Endothelial cell of umbilical vein (primary cell): Measurements from ENCODE around the gene SLC1A4. TPM values are rescaled to one million over a fixed set of nuclear protein-coding genes. Genes with fewer than 3 reads are reported as not detected.

ENCODE experiments used
- BruUV-seq: library from RNA; stranded (reverse); fragments of 400-500 nt; replicated peaks from 2 replicates; lab custom pipeline; 2021; lab: Mats Ljungman, UMichigan
- CTCF ChIA-PET: fragments of 300-600, 350-600 bp; sonication (Branson Sonifier 250); formaldehyde crosslinking; loops from one replicate; lab custom pipeline; 2021; ENCODE audit warnings: antibody characterized with exemption, inconsistent platforms; lab: Charles Lee
- POLR2A ChIA-PET: fragments of 300-600, 350-600 bp; sonication (Branson Sonifier 250); formaldehyde crosslinking; loops from one replicate; lab custom pipeline; 2021; ENCODE audit warnings: antibody characterized with exemption, inconsistent platforms; lab: Charles Lee
- DNase-seq: peaks from one replicate; pipeline ENCODE4 v3.0.0-alpha.2; 2011; ENCODE audit warnings: low read depth, low spot score
- FAIRE-seq: peaks from 2 replicates; lab custom pipeline; 2011; peaks lifted over from hg19 to GRCh38; lab: Jason Lieb, UNC
- H2AFZ ChIP-seq: 2 replicates; pipeline ENCODE4 v1.6.0; 2012; ENCODE audit warnings: low read depth, low read length, control low read depth, inconsistent platforms
- H3K27ac ChIP-seq: 2 replicates; pipeline ENCODE4 v1.5.1; 2011; ENCODE audit warnings: low read depth, mild to moderate bottlenecking, control low read depth, low read length, moderate library complexity; ENCODE audit not compliant: insufficient read depth
- H3K27me3 ChIP-seq, 2 experiments: 2 replicates each; pipeline versions ENCODE4 v1.6.0 to v1.6.1; 2011; ENCODE audit warnings: low read length in 2 of 2, mixed read lengths in 1 of 2; ENCODE audit not compliant: control insufficient read depth in 2 of 2, insufficient read depth in 2 of 2
- H3K36me3 ChIP-seq, 2 experiments: 2 replicates in 1 of 2; 3 replicates in 1 of 2; pipeline ENCODE4 v1.5.1; 2011; ENCODE audit warnings: low read length in 2 of 2, mild to moderate bottlenecking in 1 of 2, moderate library complexity in 1 of 2; ENCODE audit not compliant: control insufficient read depth in 2 of 2, insufficient read depth in 2 of 2; ENCODE audit errors: extremely low read depth in 1 of 2
- H3K4me1 ChIP-seq: 3 replicates; pipeline ENCODE4 v1.5.1; 2011; ENCODE audit warnings: mild to moderate bottlenecking, low read length; ENCODE audit not compliant: control insufficient read depth, insufficient read depth; ENCODE audit errors: extremely low read depth
- H3K4me2 ChIP-seq: 2 replicates; pipeline ENCODE4 v1.6.1; 2011; ENCODE audit warnings: low read length, control low read depth, mixed read lengths; ENCODE audit not compliant: insufficient read depth
- H3K4me3 ChIP-seq, 3 experiments: fragments of 200-600 bp in 1 of 3; sonication (generic), shearing (Covaris generic) in 1 of 3; replicated peaks in 1 of 3; 2 replicates each; pipeline ENCODE4 v1.5.1; 2011 to 2016; ENCODE audit warnings: control low read depth in 3 of 3, low read length in 3 of 3, mild to moderate bottlenecking in 2 of 3, inconsistent platforms in 1 of 3, low read depth in 1 of 3, moderate library complexity in 1 of 3; ENCODE audit not compliant: insufficient read depth in 1 of 3
- H3K79me2 ChIP-seq: 2 replicates; pipeline ENCODE4 v1.6.0; 2012; ENCODE audit warnings: low read length, inconsistent platforms; ENCODE audit not compliant: control insufficient read depth, insufficient read depth
- H3K9ac ChIP-seq: replicated peaks from 2 replicates; pipeline ENCODE3; 2011; ENCODE audit warnings: low read length, control low read depth; ENCODE audit not compliant: insufficient read depth; ENCODE audit errors: extremely low read depth
- H3K9me1 ChIP-seq: replicated peaks from 3 replicates; pipeline ENCODE4 v1.6.0; 2011; ENCODE audit warnings: mild to moderate bottlenecking, low read length; ENCODE audit not compliant: control insufficient read depth, insufficient read depth; ENCODE audit errors: extremely low read depth
- H3K9me3 ChIP-seq: replicated peaks from 2 replicates; pipeline ENCODE4 v1.5.1; 2012; ENCODE audit warnings: low read length, inconsistent platforms; ENCODE audit not compliant: control insufficient read depth, insufficient read depth
- H4K20me1 ChIP-seq: replicated peaks from 2 replicates; pipeline ENCODE3; 2011; ENCODE audit warnings: mild to moderate bottlenecking, low read length; ENCODE audit not compliant: control insufficient read depth, insufficient read depth; ENCODE audit errors: extremely low read depth
- CTCF ChIP-seq, 2 donors: IDR thresholded peaks; 1 replicate in 1 of 2; 2 replicates in 1 of 2; pipeline ENCODE4 v1.5.1; 2011; ENCODE audit warnings: low read length in 2 of 2, mild to moderate bottlenecking in 2 of 2, moderate library complexity in 2 of 2, control low read depth in 1 of 2, inconsistent platforms in 1 of 2, low read depth in 1 of 2; ENCODE audit not compliant: insufficient read depth in 1 of 2; ENCODE audit errors: extremely low read depth in 1 of 2
- EZH2 ChIP-seq: IDR thresholded peaks from 2 replicates; pipeline ENCODE4 v1.6.1; 2012; ENCODE audit warnings: borderline replicate concordance, low read depth, mild to moderate bottlenecking, moderate library complexity, low read length, inconsistent platforms; ENCODE audit not compliant: severe bottlenecking
- FOS ChIP-seq: IDR thresholded peaks from 2 replicates; pipeline ENCODE4 v1.6.1; 2011; ENCODE audit warnings: mild to moderate bottlenecking, low read length, moderate library complexity, borderline replicate concordance; ENCODE audit not compliant: insufficient read depth
- GATA2 ChIP-seq: IDR thresholded peaks from 2 replicates; pipeline ENCODE4 v1.7.0; 2011; ENCODE audit warnings: low read depth, mild to moderate bottlenecking, moderate library complexity, mixed read lengths, low read length; ENCODE audit not compliant: insufficient read length, insufficient read depth
- JUN ChIP-seq: IDR thresholded peaks from 2 replicates; pipeline ENCODE4 v1.6.1; 2011; ENCODE audit warnings: borderline replicate concordance, low read depth; ENCODE audit not compliant: insufficient read length, insufficient read depth
- MYC ChIP-seq: IDR thresholded peaks from one replicate; pipeline ENCODE4 v1.6.1; 2011; ENCODE audit warnings: mild to moderate bottlenecking, low read depth, low read length
- POLR2A ChIP-seq: IDR thresholded peaks from 2 replicates; pipeline ENCODE4 v1.6.1; 2012; ENCODE audit warnings: low read depth, mild to moderate bottlenecking, control low read depth, low read length
- POLR2AphosphoS5 ChIP-seq: IDR thresholded peaks from 2 replicates; pipeline ENCODE4 v1.6.1; 2012; ENCODE audit warnings: low read depth, mild to moderate bottlenecking, control low read depth, low read length, moderate library complexity; ENCODE audit not compliant: insufficient read depth
- dilution Hi-C: fragments of 300-500 bp; cut with MboI; formaldehyde crosslinking; loops from one replicate; pipeline ENCODE4 v1.15.0; 2019; ENCODE audit warnings: low sequenced_read_pairs; ENCODE audit not compliant: extremely low pct_ligation_motif_present
- intact Hi-C: fragments of 100-400 bp; cut with micrococcal nuclease; formaldehyde crosslinking; loops from one replicate; pipeline ENCODE4 v1.10.0; 2022
- polyA plus RNA-seq, 4 experiments: library from polyadenylated mRNA; depleted of rRNA in 3 of 4; stranded (reverse) in 3 of 4; unstranded in 1 of 4; fragments of >200 nt; gene quantifications; 2 replicates each; pipeline versions ENCODE4 v1.2.1 to v1.2.3, GENCODE V29; 2011 to 2012; ENCODE audit warnings: missing spikeins in 1 of 4
- total RNA-seq: library from RNA; stranded (reverse); gene quantifications from 2 replicates; pipeline ENCODE4 v1.2.3, GENCODE V29; 2021
- TF ChIP-seq, protein P1 (sequence below): IDR thresholded peaks from 2 replicates; pipeline ENCODE4 v1.6.1; 2011; ENCODE audit not compliant: insufficient read depth, insufficient read length

Gene SLC1A4
- total and polyA plus RNA-seq, 2 donors (not counting 3 experiments of a cell fraction or from before 2014, with no cell fraction given): 9.9 to 13.9 TPM

DNA sequence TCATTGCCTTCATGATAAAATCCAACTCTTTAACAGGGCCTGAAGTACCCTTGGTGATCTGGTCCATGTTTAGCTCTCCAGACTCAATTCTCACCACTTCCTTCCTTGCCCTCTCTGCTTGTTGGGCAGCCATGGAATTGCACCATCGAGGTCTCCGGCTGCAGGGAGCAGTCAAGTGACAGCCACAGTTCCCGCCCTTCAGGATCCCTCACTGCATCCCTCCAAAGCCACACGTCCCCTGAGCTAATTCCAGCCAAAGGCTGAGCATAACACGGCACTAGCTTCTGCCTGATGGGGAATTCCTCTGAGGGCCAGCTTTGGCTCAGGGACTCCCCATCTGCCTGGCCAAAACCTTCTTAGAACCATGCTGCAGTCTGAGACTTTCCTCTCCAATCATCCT lies 47.4 kb upstream of the SLC1A4 start:
- no peak overlapping the region for H2AFZ ChIP-seq
- H4K20me1 ChIP-seq: no peaks in the 10 kb centered on the region
- H3K79me2 ChIP-seq: no peaks in the 10 kb centered on the region
- H3K4me2 ChIP-seq: no peak overlapping the region
- H3K9me3 ChIP-seq: no peaks in the 10 kb centered on the region
- DNase-seq (no peak), FAIRE-seq (no peak)
- no peak for TF ChIP-seq EZH2
- TF ChIP-seq, protein P1, sequence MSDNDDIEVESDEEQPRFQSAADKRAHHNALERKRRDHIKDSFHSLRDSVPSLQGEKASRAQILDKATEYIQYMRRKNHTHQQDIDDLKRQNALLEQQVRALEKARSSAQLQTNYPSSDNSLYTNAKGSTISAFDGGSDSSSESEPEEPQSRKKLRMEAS: no peak
- no peak for TF ChIP-seq FOS
- TF ChIP-seq GATA2: no peak
- TF ChIP-seq JUN: no peak
- TF ChIP-seq MYC: no peak
- TF ChIP-seq POLR2A: no peak
- TF ChIP-seq POLR2AphosphoS5: no peak
- TF ChIP-seq CTCF (IDR thresholded peaks at IDR 0.05; ENCODE audit: extremely low read depth in 1 of 2, insufficient read depth in 1 of 2, low read depth in 1 of 2, low read length in 2 of 2): no peak
- intact Hi-C loops: no loop called here
- no TSS peak for BruUV-seq
- CTCF ChIA-PET: interaction anchor here (0.8 to 1.5 kb wide), 4 partner anchors 12 to 611 kb away, joined by 3 to 4 read pairs (median 4); no protein-coding TSS in a partner anchor
- POLR2A ChIA-PET: no interaction called here
- no peak overlapping the region for H3K4me3 ChIP-seq
- H3K27me3 ChIP-seq: peaks cover 12 to 14% of the 10 kb centered on the region in 2 experiments
- H3K4me1 ChIP-seq: no peaks in the 10 kb centered on the region
- H3K27ac ChIP-seq: no peak overlapping the region
- no peak overlapping the region for H3K9ac ChIP-seq
- no peaks in the 10 kb centered on the region for H3K36me3 ChIP-seq
- no peaks in the 10 kb centered on the region for H3K9me1 ChIP-seq
- dilution Hi-C loops: no loop called here
